HEK293T (cell line): ENCODE results near the gene PAK4.

Experiments
- CTCF ChIA-PET: fragments of 350-600 bp; formaldehyde crosslinking; extraction: SDS; loops from one replicate; lab custom pipeline; 2021; ENCODE audit warnings: antibody characterized with exemption, inconsistent platforms; lab: Yijun Ruan, JAX
- POLR2A ChIA-PET: fragments of 350-600 bp; formaldehyde crosslinking; extraction: SDS; loops from one replicate; lab custom pipeline; 2020; ENCODE audit warnings: antibody characterized with exemption, inconsistent platforms; lab: Yijun Ruan, JAX
- DNase-seq: peaks from one replicate; pipeline ENCODE4 v3.0.0; 2012; ENCODE audit warnings: mixed read lengths; ENCODE audit errors: extremely low spot score
- ARNT ChIP-seq: fragments of 450-650 bp; IDR thresholded peaks from 2 replicates; pipeline ENCODE4 v1.6.1; 2017; ENCODE audit warnings: mild to moderate bottlenecking
- BHLHE40 ChIP-seq: fragments of 450-650 bp; IDR thresholded peaks from 2 replicates; pipeline ENCODE4 v1.6.1; 2016; ENCODE audit warnings: mild to moderate bottlenecking, moderate library complexity, borderline replicate concordance
- CTBP1 ChIP-seq: fragments of 450-650 bp; IDR thresholded peaks from 2 replicates; pipeline ENCODE4 v1.6.1; 2016; ENCODE audit warnings: borderline replicate concordance
- ELF4 ChIP-seq: fragments of 450-650 bp; IDR thresholded peaks from 2 replicates; pipeline ENCODE4 v1.6.1; 2017; ENCODE audit warnings: antibody characterized with exemption
- FOXA1 ChIP-seq: fragments of 450-650 bp; IDR thresholded peaks from 2 replicates; pipeline ENCODE4 v1.6.1; 2016; ENCODE audit warnings: mild to moderate bottlenecking
- FOXK2 ChIP-seq: fragments of 450-650 bp; IDR thresholded peaks from 2 replicates; pipeline ENCODE4 v1.6.1; 2016; ENCODE audit warnings: mild to moderate bottlenecking
- FOXM1 ChIP-seq: fragments of 450-650 bp; IDR thresholded peaks from 2 replicates; pipeline ENCODE4 v1.6.1; 2017; ENCODE audit warnings: mild to moderate bottlenecking, borderline replicate concordance
- HDGF ChIP-seq: fragments of 450-650 bp; IDR thresholded peaks from 2 replicates; pipeline ENCODE4 v1.6.1; 2017; ENCODE audit warnings: antibody characterized with exemption, borderline replicate concordance
- L3MBTL2 ChIP-seq: fragments of 450-650 bp; conservative IDR thresholded peaks from 2 replicates; pipeline ENCODE4 v1.6.1; 2016; ENCODE audit warnings: mild to moderate bottlenecking
- LEF1 ChIP-seq: fragments of 450-650 bp; IDR thresholded peaks from 2 replicates; pipeline ENCODE4 v1.6.1; 2017; ENCODE audit warnings: mild to moderate bottlenecking, borderline replicate concordance
- NFRKB ChIP-seq: fragments of 450-650 bp; IDR thresholded peaks from 2 replicates; pipeline ENCODE4 v1.6.1; 2016; ENCODE audit warnings: mild to moderate bottlenecking, moderate library complexity
- SP1 ChIP-seq: fragments of 450-650 bp; IDR thresholded peaks from 2 replicates; pipeline ENCODE4 v1.6.1; 2017
- SUZ12 ChIP-seq: fragments of 450-650 bp; IDR thresholded peaks from 2 replicates; pipeline ENCODE4 v1.6.1; 2016; ENCODE audit warnings: mild to moderate bottlenecking
- TARDBP ChIP-seq: fragments of 450-650 bp; IDR thresholded peaks from 2 replicates; pipeline ENCODE4 v1.6.1; 2016
- ZNF384 ChIP-seq: fragments of 450-650 bp; IDR thresholded peaks from 2 replicates; pipeline ENCODE4 v1.6.1; 2016
- TF ChIP-seq, protein P1 (sequence below): fragments of 450-650 bp; IDR thresholded peaks from 2 replicates; pipeline ENCODE4 v1.6.1; 2016

Gene PAK4

DNA sequence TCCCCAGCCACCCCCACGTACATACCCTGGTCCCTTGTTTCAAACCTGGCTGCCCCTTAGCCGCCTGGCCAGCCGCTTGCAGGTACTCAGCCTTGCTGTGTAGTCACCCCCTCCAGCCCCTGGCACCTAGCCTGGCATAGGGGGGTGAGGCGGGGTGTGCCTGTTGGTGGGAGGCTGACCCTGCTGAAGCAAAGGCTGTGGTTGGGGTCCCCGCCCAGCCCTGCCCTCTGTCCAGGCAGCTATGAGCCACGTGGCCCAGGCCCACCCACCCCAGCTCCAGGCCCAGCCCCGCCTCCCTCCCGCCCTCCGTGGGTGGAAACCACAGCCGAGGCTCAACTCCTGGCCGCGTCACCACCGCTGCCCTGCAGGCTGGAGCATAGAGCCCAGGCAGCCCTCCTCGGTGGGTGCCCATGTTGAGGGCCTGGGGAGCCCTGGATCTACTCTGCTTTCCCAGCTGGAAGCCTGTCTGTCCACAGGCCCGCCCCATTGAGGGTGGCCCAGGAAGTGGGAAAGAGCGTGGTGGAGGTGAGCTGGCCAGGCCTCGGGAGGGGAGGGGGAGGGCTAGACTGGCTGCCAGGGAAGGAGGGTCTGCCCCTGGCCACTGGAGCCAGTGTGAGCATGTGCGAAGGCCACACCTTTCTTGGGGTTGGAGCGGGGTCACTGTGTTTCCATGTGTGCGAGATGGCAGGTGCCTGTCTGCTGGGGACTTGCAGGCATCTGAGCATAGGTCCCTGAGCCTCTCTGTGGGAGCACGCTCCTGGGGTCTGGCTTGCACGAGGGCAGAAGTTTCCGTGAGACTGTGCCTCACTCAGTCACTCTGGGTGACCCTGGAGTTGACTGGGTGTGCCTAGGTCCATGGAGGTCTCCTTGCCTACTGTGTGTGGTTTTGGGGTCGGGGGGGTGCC is 31.0 kb downstream of the PAK4 start:
- ChIA-PET POLR2A (no interaction called here), CTCF (interaction anchor here (1.0 kb wide), 1 partner anchor 11 kb away, joined by 3 read pairs; no protein-coding TSS in a partner anchor)
- TF ChIP-seq FOXK2 (no peak), NFRKB (no peak), ARNT (no peak), TARDBP (no peak), ZNF384 (no peak), FOXM1 (no peak), L3MBTL2 (no peak), BHLHE40 (no peak), FOXA1 (no peak), SP1 (no peak), CTBP1 (no peak), LEF1 (no peak), ELF4 (no peak), SUZ12 (no peak), HDGF (no peak)
- TF ChIP-seq, protein P1, sequence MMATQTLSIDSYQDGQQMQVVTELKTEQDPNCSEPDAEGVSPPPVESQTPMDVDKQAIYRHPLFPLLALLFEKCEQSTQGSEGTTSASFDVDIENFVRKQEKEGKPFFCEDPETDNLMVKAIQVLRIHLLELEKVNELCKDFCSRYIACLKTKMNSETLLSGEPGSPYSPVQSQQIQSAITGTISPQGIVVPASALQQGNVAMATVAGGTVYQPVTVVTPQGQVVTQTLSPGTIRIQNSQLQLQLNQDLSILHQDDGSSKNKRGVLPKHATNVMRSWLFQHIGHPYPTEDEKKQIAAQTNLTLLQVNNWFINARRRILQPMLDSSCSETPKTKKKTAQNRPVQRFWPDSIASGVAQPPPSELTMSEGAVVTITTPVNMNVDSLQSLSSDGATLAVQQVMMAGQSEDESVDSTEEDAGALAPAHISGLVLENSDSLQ = no peak
- DNase-seq = no peak

DNA sequence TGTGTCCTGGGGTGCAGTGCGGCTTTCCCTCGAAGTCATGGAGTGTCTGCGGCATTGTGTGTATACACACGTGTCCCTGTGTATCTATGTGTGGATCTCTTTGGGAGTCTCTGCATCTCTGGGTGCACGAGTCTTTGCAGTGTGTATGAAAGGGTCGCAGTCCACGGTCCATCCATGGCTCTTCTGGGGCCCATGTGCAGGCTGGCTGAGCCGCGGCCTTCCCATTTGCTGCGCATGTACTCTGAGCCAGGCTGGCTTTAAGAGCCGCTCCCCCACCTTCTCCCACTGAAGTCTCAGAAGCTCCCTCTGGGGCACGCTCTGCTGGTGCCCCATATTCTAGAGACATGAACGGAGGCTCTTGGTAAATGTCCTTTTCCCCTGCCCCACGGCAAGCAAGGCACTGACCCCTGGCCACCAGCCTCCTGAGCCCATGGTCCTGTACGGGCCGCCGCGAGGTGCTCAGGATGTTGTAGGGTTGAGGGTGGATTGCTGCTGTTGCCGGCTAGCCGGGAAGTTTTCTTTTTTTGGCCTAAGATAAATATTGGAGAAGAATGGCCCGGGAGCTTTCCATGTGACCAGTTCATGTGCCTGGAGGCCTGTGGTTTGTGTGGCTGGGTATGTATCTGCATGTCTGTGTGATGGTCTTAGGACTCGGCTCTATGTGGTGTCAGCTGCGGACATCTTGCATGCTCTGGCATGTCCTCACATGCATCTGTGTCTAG is 31.9 kb downstream of the PAK4 start:
- DNase-seq = no peak
- TF ChIP-seq FOXA1 (no peak), HDGF (no peak), ELF4 (no peak), CTBP1 (no peak), L3MBTL2 (no peak), ARNT (no peak), LEF1 (no peak), FOXK2 (no peak), FOXM1 (no peak), NFRKB (no peak), SP1 (no peak), TARDBP (no peak), SUZ12 (no peak), BHLHE40 (no peak), ZNF384 (no peak)
- TF ChIP-seq, protein P1 = no peak
- CTCF ChIA-PET = no interaction called here
- POLR2A ChIA-PET = no interaction called here

DNA sequence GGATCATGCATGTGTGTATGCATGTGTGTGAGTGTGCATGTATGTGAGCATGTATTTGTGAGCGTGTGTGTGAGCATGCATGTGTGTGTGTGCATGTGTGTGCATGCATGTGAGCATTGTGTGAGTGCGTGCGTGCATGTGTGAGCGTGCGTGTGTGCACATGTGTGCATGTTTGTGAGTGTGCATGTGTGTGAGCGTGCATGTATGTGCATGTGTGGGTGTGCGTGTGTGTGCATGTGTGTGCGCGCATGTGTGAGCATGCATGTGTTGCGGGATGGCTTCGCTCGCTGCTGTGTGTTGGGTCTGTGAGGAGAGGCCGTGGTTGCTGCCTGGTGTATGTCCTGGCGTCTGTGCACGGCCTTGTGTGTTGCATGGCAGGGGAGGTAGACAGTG is 32.4 kb downstream of the PAK4 start:
- POLR2A ChIA-PET = no interaction called here
- CTCF ChIA-PET = no interaction called here
- TF ChIP-seq SUZ12 (no peak), L3MBTL2 (no peak), FOXA1 (no peak), FOXM1 (no peak), ZNF384 (no peak), CTBP1 (no peak), ARNT (no peak), BHLHE40 (no peak), HDGF (no peak), LEF1 (no peak), TARDBP (no peak), ELF4 (no peak), NFRKB (no peak), SP1 (no peak), FOXK2 (no peak)
- TF ChIP-seq, protein P1 = no peak
- no peak for DNase-seq

DNA sequence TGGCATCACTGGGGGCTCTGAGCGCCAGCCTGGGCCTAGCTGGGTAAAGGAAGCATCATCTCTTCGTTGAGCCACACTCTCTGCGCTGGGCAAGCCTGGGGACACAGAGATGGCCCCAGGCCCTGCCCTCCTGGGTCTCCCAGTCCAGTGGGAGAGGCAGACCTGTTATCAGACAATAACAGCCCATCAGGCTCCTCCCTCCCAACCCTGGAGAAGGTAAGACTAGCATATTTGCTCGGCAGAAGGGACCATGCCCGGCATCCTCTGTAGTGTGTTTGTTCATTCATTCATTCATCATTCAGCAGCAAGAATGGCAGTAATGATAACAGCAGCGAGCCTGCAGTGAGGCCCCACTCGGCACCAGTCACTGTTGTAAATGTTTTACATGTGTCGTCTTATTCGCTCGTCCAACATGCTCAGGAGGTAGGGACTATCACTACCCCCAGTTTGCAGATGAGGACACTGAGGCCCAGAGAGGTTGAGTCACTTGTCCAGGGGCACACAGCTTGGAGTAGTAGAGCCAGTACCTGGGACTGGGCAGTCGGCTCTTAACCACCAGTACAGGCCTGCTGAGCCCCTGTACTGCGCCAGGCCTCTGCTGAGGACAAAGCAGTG is 33.2 kb downstream of the PAK4 start:
- no peak for DNase-seq
- TF ChIP-seq NFRKB (no peak), ARNT (no peak), ZNF384 (no peak), LEF1 (no peak), FOXA1 (no peak), SUZ12 (no peak), ELF4 (no peak), TARDBP (no peak), BHLHE40 (no peak), SP1 (no peak), HDGF (no peak), FOXK2 (no peak), L3MBTL2 (no peak), FOXM1 (no peak), CTBP1 (no peak)
- TF ChIP-seq, protein P1 = no peak
- ChIA-PET POLR2A (no interaction called here), CTCF (no interaction called here)
